Measurements from ENCODE around the gene SYT2. TPM values are rescaled to one million over a fixed set of nuclear protein-coding genes. Genes with fewer than 3 reads are reported as not detected.

Gene SYT2
- total and polyA plus RNA-seq, 5 experiments from 2014 or later: 0.02 TPM; not detected in 4

- H3K27ac Mint-ChIP-seq: no peak overlapping the region
- no peak for ATAC-seq
- no peaks in the 10 kb centered on the region for H3K9me3 Mint-ChIP-seq
- DNase-seq: no peak
- peaks cover 7 to 56% (median 29%) of the 10 kb centered on the region in 3 donors for H3K36me3 Mint-ChIP-seq
- peaks cover 0 to 2% (median 0%) of the 10 kb centered on the region in 4 donors for H3K4me1 Mint-ChIP-seq
- H3K4me3 Mint-ChIP-seq: no peak overlapping the region
- POLR2A ChIA-PET: interaction anchor here (1.4 kb wide), 1 partner anchor 10 kb away, joined by 3 read pairs; no protein-coding TSS in a partner anchor
- H3K27me3 Mint-ChIP-seq: no peaks in the 10 kb centered on the region
These were observed 132.2 kb downstream of the SYT2 start for GRCh38 chr1:202578001-202578504.

GRCh38 chr1:202577381-202577780 lies 132.9 kb downstream of the SYT2 start:
- H3K4me1 Mint-ChIP-seq: peaks cover 0 to 4% (median 0%) of the 10 kb centered on the region in 4 donors
- H3K4me3 Mint-ChIP-seq: no peak overlapping the region
- ATAC-seq (no peak), DNase-seq (no peak)
- no peak overlapping the region for H3K27ac Mint-ChIP-seq
- POLR2A ChIA-PET: interaction anchor here (0.7 to 1.4 kb wide), 2 partner anchors 9 to 13 kb away, joined by 3 to 4 read pairs; no protein-coding TSS in a partner anchor
- H3K27me3 Mint-ChIP-seq: no peaks in the 10 kb centered on the region
- H3K36me3 Mint-ChIP-seq: peaks cover 11 to 60% (median 32%) of the 10 kb centered on the region in 3 donors
- no peaks in the 10 kb centered on the region for H3K9me3 Mint-ChIP-seq

- Mint-ChIP-seq H3K27ac (no peak overlapping the region), H3K36me3 (peaks cover 11 to 58% (median 27%) of the 10 kb centered on the region in 3 donors), H3K4me1 (peaks cover 0 to 4% (median 0%) of the 10 kb centered on the region in 4 donors), H3K27me3 (no peaks in the 10 kb centered on the region), H3K9me3 (no peaks in the 10 kb centered on the region), H3K4me3 (no peak overlapping the region)
- POLR2A ChIA-PET: interaction anchor here (0.7 to 1.4 kb wide), 2 partner anchors 8 to 12 kb away, joined by 3 to 4 read pairs; no protein-coding TSS in a partner anchor
- ATAC-seq: no peak
- DNase-seq: no peak
These were observed 133.4 kb downstream of the SYT2 start for GRCh38 chr1:202576816-202577215.

- no peaks in the 10 kb centered on the region for H3K27me3 Mint-ChIP-seq
- no peak for ATAC-seq
- POLR2A ChIA-PET: no interaction called here
These were observed 134.2 kb downstream of the SYT2 start for GRCh38 chr1:202575918-202576653.

GRCh38 chr1:202572867-202573266 lies 137.4 kb downstream of the SYT2 start:
- POLR2A ChIA-PET: no interaction called here
- ATAC-seq: no peak
- Mint-ChIP-seq H3K9me3 (no peaks in the 10 kb centered on the region), H3K27me3 (no peaks in the 10 kb centered on the region), H3K36me3 (peaks cover 4 to 58% (median 20%) of the 10 kb centered on the region in 3 donors), H3K4me3 (no peak overlapping the region), H3K27ac (no peak overlapping the region), H3K4me1 (peaks cover 0 to 4% (median 0%) of the 10 kb centered on the region in 4 donors)
- no peak for DNase-seq

More at GRCh38 chr1:202575918-202576653, 134.2 kb downstream of the SYT2 start:
- H3K4me1 Mint-ChIP-seq: peaks cover 0 to 4% (median 0%) of the 10 kb centered on the region in 4 donors
- no peak overlapping the region for H3K27ac Mint-ChIP-seq
- no peak for DNase-seq
- H3K36me3 Mint-ChIP-seq: peaks cover 9 to 51% (median 21%) of the 10 kb centered on the region in 3 donors
- no peaks in the 10 kb centered on the region for H3K9me3 Mint-ChIP-seq
- H3K4me3 Mint-ChIP-seq: no peak overlapping the region

- Mint-ChIP-seq H3K9me3 (no peaks in the 10 kb centered on the region), H3K4me3 (no peak overlapping the region), H3K36me3 (peaks cover 4 to 64% (median 25%) of the 10 kb centered on the region in 3 donors), H3K4me1 (peaks cover 0 to 4% (median 2%) of the 10 kb centered on the region in 4 donors), H3K27ac (no peak overlapping the region), H3K27me3 (no peaks in the 10 kb centered on the region)
- DNase-seq (peak in 2 of 10 donors; percentile 28 to 30), ATAC-seq (no peak)
- POLR2A ChIA-PET: no interaction called here
These were observed 138.4 kb downstream of the SYT2 start for GRCh38 chr1:202571719-202572339.

GRCh38 chr1:202569393-202570322 lies 140.6 kb downstream of the SYT2 start:
- no peak overlapping the region for H3K4me3 Mint-ChIP-seq
- POLR2A ChIA-PET: no interaction called here
- H3K9me3 Mint-ChIP-seq: no peaks in the 10 kb centered on the region
- peaks cover 0 to 22% (median 6%) of the 10 kb centered on the region in 4 donors for H3K4me1 Mint-ChIP-seq
- no peaks in the 10 kb centered on the region for H3K27me3 Mint-ChIP-seq
- H3K27ac Mint-ChIP-seq: no peak overlapping the region
- DNase-seq (no peak), ATAC-seq (no peak)
- peaks cover 4 to 74% (median 16%) of the 10 kb centered on the region in 3 donors for H3K36me3 Mint-ChIP-seq

- no peak overlapping the region for H3K4me3 Mint-ChIP-seq
- H3K27ac Mint-ChIP-seq: no peak overlapping the region
- peaks cover 4 to 77% (median 20%) of the 10 kb centered on the region in 3 donors for H3K36me3 Mint-ChIP-seq
- POLR2A ChIA-PET: interaction anchor here (0.9 kb wide), 1 partner anchor 9 kb away, joined by 3 read pairs; no protein-coding TSS in a partner anchor
- peaks cover 0 to 30% (median 7%) of the 10 kb centered on the region in 4 donors for H3K4me1 Mint-ChIP-seq
- no peaks in the 10 kb centered on the region for H3K27me3 Mint-ChIP-seq
- DNase-seq (no peak), ATAC-seq (no peak)
- no peaks in the 10 kb centered on the region for H3K9me3 Mint-ChIP-seq
These were observed 141.4 kb downstream of the SYT2 start for GRCh38 chr1:202568826-202569225.

GRCh38 chr1:202568410-202568809 lies 141.8 kb downstream of the SYT2 start:
- H3K4me1 Mint-ChIP-seq: peaks cover 0 to 30% (median 7%) of the 10 kb centered on the region in 4 donors
- DNase-seq: no peak
- no peak overlapping the region for H3K27ac Mint-ChIP-seq
- no peaks in the 10 kb centered on the region for H3K27me3 Mint-ChIP-seq
- POLR2A ChIA-PET: interaction anchor here (0.9 kb wide), 1 partner anchor 9 kb away, joined by 3 read pairs; no protein-coding TSS in a partner anchor
- H3K4me3 Mint-ChIP-seq: no peak overlapping the region
- H3K36me3 Mint-ChIP-seq: peaks cover 4 to 75% (median 20%) of the 10 kb centered on the region in 3 donors
- no peaks in the 10 kb centered on the region for H3K9me3 Mint-ChIP-seq
- ATAC-seq: no peak

GRCh38 chr1:202567738-202568137 lies 142.5 kb downstream of the SYT2 start:
- POLR2A ChIA-PET: interaction anchor here (0.9 kb wide), 1 partner anchor 10 kb away, joined by 3 read pairs; no protein-coding TSS in a partner anchor
- H3K36me3 Mint-ChIP-seq: peaks cover 2 to 74% (median 19%) of the 10 kb centered on the region in 3 donors
- H3K4me1 Mint-ChIP-seq: peaks cover 0 to 30% (median 6%) of the 10 kb centered on the region in 4 donors
- H3K27ac Mint-ChIP-seq: no peak overlapping the region
- ATAC-seq: no peak
- no peaks in the 10 kb centered on the region for H3K9me3 Mint-ChIP-seq
- no peak overlapping the region for H3K4me3 Mint-ChIP-seq
- no peaks in the 10 kb centered on the region for H3K27me3 Mint-ChIP-seq
- DNase-seq: no peak

- peaks cover 0 to 79% (median 15%) of the 10 kb centered on the region in 3 donors for H3K36me3 Mint-ChIP-seq
- peaks cover 0 to 35% (median 5%) of the 10 kb centered on the region in 4 donors for H3K4me1 Mint-ChIP-seq
- no peaks in the 10 kb centered on the region for H3K9me3 Mint-ChIP-seq
- POLR2A ChIA-PET: interaction anchor here (0.6 kb wide), 1 partner anchor 117 kb away, joined by 4 read pairs; no protein-coding TSS in a partner anchor
- peak overlapping the region in 1 of 10 donors; percentile 33 for H3K27ac Mint-ChIP-seq
- H3K4me3 Mint-ChIP-seq: no peak overlapping the region
- peak in 1 of 2 donors; percentile 41 for ATAC-seq
- no peaks in the 10 kb centered on the region for H3K27me3 Mint-ChIP-seq
- DNase-seq: peak in 1 of 10 donors; percentile 19
These were observed 144.2 kb downstream of the SYT2 start for GRCh38 chr1:202565890-202566602.
